Erythroblast (primary cell): Measurements from ENCODE around the gene MOCS2.
A peak's percentile ranks its signal among the peaks of the same experiment; 100 is the strongest.

Experiments used
- DNase-seq, 2 experiments: peaks; one replicate each; lab custom pipeline; 2025; lab: John Stamatoyannopoulos, UW
- GATA1 ChIP-seq: IDR thresholded peaks from 2 replicates; pipeline ENCODE4 v1.6.1; 2011; ENCODE audit warnings: low read depth, mild to moderate bottlenecking, control low read depth, low read length, moderate library complexity
- POLR2A ChIP-seq: IDR thresholded peaks from 2 replicates; pipeline ENCODE4 v1.6.1; 2011; ENCODE audit warnings: mild to moderate bottlenecking, low read length

Gene MOCS2

DNA sequence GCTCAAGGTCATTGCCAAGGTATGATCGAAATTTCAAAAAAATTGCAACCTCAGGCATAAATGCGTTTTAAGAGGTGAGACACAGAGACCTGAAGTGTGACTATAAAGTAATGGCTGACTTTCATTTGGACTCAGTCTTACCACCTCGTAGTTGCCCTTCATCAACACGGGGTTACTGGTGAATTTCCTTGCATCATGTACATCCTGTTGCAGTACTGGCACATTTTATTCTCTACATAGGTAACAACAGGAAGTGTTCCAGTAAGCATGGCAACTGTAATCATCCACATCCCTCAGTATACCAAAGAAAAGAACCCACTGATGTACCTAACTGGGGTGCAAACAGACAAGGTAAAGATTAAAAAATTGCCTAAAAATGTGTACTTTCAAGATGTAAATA, 29.3 kb downstream of the MOCS2 start:
- no peak for TF ChIP-seq GATA1
- TF ChIP-seq POLR2A = no peak
- DNase-seq = no peak

DNA sequence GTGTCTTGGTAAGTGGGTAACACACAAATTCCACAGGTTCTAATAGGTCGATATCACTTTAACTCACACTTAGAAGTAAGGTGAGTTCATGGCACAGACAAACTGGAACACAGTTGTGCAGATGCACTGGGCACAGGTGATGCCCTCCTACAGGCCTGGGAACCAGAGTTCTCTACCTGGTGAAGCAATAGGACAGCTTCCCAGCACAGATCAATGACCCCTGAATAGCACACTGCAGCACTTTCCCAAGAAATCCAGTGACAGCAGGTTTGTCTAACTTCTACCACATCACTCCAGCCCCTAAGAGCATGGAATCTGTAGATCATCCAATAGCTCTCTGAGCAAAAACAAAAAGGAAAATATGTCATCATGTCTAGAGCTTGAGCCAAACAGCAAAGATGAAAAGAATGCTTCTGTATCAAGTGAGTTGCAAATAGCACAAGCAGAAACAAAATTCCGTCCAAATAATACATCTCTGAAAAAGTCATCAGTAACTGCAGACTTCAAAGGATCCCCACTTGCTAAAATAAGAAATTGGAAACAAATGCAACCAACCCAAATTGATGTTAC, 33.5 kb downstream of the MOCS2 start:
- TF ChIP-seq GATA1 (no peak), POLR2A (no peak)

DNA sequence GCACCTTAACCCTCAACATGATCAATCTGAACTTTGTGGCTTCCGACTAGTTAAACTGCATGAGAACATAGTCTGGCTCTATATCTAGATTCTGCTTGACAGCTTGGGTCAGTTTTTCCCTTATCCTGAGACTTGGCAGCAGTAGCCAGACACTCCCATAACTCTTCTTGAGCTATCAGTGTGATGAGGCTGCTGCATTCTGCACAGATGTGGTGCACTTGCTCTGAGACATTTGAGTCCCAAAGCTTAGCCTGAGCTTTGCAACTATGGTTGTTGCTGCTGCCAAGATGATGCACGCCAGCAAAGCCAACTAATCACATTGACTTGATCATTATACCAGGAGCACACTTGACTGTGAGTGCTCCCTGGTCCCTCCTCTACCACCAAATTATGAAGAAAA, 36.2 kb downstream of the MOCS2 start:
- DNase-seq = peak in 1 of 2 experiments; percentile 2
- no peak for TF ChIP-seq GATA1
- TF ChIP-seq POLR2A = no peak

More for the DNA sequence above, 33.5 kb downstream of the MOCS2 start:
- no peak for DNase-seq

DNA sequence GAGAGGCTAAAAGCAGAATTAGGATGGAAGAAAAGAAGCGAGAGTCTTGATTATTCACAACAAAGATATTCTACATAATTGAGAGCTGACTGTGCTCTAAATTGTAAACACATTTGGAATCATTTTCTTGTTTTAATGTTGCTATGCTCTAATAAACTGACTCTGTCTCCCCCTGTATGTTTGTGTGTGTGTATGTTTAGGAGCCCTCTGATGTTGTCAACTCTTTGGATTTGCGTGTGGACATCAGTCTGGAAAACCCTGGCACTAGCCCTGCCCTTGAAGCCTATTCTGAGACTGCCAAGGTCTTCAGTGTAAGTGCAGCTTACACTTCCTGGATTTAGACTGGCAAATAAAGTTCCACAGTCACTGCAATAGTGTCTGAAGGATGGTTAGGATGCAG, 37.8 kb downstream of the MOCS2 start:
- DNase-seq = no peak
- no peak for TF ChIP-seq GATA1
- TF ChIP-seq POLR2A = no peak

DNA sequence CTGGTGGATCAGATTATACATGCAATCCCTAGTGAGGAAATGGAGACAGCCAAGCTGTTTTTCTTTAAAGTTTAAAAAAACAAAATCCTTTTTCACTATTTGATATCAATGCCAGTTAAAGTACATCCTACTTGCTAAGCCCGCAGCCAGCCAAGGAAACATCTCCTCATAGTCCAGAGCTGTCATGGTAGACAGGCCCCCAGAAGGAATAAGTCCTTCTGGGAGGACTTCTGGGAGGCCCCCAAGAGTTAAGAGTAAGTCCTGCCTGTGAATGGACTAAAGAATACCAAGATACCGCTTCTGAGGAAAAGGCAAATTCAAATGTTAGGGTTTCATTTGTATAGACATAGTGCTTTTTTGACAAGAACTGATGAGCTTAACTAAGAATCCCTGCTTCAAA, 38.3 kb downstream of the MOCS2 start:
- no peak for DNase-seq
- TF ChIP-seq POLR2A (no peak), GATA1 (no peak)

DNA sequence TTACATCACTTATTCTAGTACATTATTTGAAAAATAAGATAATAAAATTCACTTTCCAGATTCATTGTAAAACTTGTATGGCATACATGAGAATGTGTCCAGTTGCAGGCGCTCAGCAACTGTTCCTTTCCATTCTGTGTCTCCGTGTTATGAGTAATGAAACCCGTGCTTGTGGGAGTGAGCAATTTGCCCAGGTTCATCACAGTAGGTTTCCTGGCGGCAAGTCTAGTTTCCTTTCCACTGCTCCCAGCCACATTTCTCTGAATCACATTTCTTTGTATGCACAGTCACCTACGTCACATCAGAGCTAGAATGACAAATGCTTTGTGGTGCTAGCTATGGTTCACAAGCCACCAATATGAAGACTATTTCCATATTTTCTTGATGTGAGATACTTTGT, 39.9 kb downstream of the MOCS2 start:
- DNase-seq = no peak

DNA sequence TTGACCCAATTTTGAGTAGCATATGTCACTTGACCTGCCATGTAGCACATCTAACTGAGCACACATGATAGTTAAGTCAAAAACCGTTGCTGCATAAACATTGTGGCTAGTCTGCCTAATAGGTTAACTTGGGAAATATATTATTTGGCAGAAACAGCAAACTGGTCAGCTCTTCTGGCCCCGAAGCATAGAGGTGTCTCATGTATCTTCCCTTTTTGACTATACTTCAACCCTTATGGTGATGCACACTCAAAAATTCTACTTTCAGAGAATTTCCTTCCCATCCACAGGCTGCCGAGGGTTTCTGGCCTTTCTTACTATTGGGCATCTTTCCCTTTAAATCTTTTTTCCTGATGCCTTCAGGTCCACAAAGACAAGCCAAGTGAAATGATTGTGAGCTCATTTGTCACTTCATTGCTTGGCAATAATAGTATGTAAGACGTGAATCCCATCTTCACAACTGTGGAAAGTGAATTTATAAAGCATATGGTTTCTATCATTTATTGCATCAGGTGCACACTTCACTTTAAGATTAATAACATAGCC, 41.2 kb downstream of the MOCS2 start:
- DNase-seq = no peak
- TF ChIP-seq POLR2A = no peak
- TF ChIP-seq GATA1 = no peak

More for the DNA sequence above, 39.9 kb downstream of the MOCS2 start:
- no peak for TF ChIP-seq GATA1
- TF ChIP-seq POLR2A = no peak

DNA sequence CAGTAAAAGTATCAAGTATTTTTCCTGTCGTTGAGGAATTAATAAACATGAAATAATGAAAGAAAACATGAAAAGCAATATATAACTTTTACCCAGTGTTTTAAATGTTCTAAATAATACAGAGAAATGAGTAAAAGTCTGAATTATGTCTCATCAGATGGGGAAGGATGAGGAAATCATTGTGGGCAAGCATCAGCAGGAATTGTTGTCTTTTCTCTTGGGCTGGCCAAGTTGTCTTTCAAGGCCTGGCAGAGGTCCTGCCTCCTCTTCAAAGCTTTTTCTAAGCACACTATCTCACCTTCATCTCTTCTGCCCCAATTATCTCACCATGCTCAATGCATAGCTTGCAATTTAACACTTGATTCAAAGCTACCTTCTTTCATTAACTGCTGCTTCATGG, 41.9 kb downstream of the MOCS2 start:
- no peak for TF ChIP-seq POLR2A
- TF ChIP-seq GATA1 = no peak
- no peak for DNase-seq

DNA sequence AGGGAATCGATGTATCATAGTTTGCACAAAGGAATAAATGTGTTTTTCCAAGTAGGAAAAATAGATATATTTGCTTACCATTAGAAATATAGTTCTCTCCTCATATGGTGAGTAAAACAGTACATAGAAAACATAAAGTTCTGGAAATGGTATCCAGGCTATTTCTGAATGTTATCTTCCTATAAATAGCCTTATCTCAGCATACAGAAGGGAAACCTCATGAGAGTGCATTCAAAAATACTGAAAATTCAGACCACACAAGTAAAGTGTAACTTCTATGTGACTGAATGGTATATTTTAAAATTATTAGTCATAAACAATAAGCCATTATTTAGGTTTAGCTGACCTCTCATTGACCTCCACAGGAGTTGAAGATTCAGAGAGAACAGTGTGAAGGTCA, 43.5 kb downstream of the MOCS2 start:
- DNase-seq = no peak
- TF ChIP-seq GATA1 (no peak), POLR2A (no peak)

DNA sequence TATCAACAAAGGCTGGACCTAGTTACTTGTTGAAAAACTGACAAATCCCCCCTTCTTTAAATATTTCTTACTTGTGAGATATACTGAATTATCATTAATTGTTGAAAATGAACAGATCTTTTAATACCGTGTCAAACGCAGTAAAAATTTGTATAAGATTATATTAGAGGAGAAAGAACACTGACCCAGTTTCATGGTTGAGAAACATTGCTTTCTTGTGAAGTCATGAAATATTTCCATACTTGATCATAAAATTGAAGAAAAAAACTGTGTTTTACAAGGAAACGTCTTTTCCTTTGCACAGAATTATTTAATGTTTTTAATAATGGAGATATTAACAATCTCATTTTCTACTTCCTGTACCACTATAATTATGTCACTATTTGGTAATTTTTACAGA, 45.8 kb downstream of the MOCS2 start:
- no peak for DNase-seq
- TF ChIP-seq GATA1 = no peak
- TF ChIP-seq POLR2A = no peak

DNA sequence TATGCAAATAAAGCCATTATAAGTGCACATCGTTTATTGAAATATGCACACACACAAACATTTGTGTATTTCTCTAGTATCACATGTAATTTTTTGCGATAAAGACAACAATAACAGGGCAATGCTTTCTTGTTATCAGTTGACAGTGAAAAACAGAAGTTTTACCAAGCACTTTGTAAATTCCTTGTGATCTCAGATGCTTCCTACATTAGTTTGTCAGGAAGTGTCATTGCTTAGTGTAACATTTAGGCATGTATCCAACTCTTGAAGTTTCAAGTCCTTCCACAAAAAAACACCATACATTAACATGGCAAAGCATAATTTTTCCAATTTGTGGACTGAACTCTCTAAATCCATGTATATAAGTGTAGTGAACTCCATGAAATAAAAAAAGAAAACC, 46.4 kb downstream of the MOCS2 start:
- TF ChIP-seq GATA1 (no peak), POLR2A (no peak)
- DNase-seq = no peak

DNA sequence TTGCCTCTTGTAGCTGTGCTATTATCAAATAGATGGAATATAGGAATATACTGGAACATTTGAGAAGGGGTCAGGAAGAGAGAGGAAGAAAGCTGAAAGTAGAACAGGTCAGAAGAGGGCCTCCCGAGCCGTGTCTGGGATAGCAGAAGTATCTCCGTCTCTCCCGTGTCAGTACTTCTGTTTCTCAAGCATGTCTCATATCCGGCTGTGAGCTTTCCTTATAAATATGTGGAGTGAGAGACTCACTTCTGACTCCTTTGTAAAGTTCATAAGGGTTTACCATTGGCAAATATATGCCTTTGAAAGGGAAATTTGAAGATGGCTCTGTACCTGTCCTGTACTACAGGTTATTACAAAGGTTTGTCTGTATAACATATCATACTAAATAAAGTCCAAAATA, 50.3 kb downstream of the MOCS2 start:
- TF ChIP-seq POLR2A (no peak), GATA1 (no peak)
- no peak for DNase-seq

DNA sequence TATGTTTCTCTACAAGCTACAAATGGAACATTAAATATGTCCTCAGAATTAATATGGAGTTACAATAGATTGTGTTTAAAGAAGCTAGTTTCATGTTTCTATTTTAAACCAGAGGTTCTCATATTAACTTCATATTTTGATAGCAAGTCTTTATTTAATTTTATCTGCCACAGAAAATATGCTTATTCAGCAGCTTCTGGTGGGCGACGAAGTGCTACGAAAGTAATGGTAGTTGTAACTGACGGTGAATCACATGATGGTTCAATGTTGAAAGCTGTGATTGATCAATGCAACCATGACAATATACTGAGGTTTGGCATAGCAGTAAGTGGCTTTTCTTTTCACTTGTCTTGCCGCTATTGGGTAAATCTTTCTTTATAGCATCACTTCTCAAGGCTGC, 54.2 kb downstream of the MOCS2 start:
- TF ChIP-seq POLR2A (no peak), GATA1 (no peak)
- no peak for DNase-seq

DNA sequence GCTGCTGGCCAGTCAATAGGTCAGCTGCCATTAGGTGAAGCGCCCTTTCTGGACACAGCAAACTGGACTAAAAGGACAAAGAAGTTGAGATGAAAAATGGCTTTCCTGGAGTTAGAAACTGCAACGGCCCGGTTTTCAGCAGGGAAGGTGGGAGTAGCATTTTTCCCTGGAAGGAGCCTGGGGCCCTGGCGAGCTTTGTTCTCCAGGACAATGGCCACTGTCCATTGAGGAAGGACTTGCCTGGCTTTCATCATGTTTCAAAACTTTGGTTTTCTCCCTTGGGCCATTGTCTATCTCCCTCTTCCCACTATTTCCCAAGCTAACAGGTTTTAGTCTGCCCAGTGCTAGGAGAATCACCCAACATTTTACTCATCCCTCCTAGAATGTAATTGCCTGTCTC, 56.2 kb downstream of the MOCS2 start:
- TF ChIP-seq POLR2A = no peak
- no peak for TF ChIP-seq GATA1
- no peak for DNase-seq

DNA sequence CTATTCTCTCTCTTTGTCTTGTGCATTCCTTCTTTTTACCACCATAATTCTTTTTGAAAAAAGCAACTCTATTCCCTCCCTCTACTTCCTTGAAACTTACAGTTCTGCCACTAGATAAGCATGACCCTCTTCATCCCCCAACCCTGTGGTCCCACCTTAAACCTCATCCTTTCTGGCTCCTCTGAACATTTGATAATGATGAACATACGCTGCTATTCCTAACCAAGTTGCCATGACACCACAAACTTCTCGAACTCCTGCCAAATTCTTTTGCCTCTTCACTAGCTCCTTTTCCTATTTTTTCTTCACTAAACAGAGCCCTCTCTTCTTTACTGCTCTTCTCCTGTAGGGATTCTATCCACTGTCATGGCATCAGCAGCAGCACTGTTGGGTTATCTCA, 57.1 kb downstream of the MOCS2 start:
- DNase-seq = no peak
- no peak for TF ChIP-seq GATA1
